Endothelial cell (in vitro differentiated cells): Measurements from ENCODE around the gene RALBP1. TPM values are rescaled to one million over a fixed set of nuclear protein-coding genes. Genes with fewer than 3 reads are reported as not detected.

Source experiments
- DNase-seq: peaks from one replicate; pipeline ENCODE4 v3.0.0; 2021; ENCODE audit warnings: low spot score
- H3K27ac Mint-ChIP-seq: one replicate; pipeline ENCODE4 v1.8.0; 2021; ENCODE audit warnings: mixed read lengths, inconsistent platforms; ENCODE audit not compliant: unreplicated experiment
- H3K27me3 Mint-ChIP-seq: one replicate; pipeline ENCODE4 v1.8.0; 2021; ENCODE audit warnings: mild to moderate bottlenecking, moderate library complexity, mixed read lengths, inconsistent platforms; ENCODE audit not compliant: unreplicated experiment
- H3K36me3 Mint-ChIP-seq: one replicate; pipeline ENCODE4 v1.8.0; 2021; ENCODE audit warnings: mild to moderate bottlenecking, low read depth, mixed read lengths, inconsistent platforms; ENCODE audit not compliant: unreplicated experiment
- H3K4me1 Mint-ChIP-seq: one replicate; pipeline ENCODE4 v1.8.0; 2021; ENCODE audit warnings: mild to moderate bottlenecking, mixed read lengths, inconsistent platforms; ENCODE audit not compliant: unreplicated experiment
- H3K4me3 Mint-ChIP-seq: one replicate; pipeline ENCODE4 v1.8.0; 2021; ENCODE audit warnings: mild to moderate bottlenecking, mixed read lengths, inconsistent platforms; ENCODE audit not compliant: unreplicated experiment
- H3K9me3 Mint-ChIP-seq: one replicate; pipeline ENCODE4 v1.8.0; 2021; ENCODE audit warnings: mixed read lengths, inconsistent platforms; ENCODE audit not compliant: unreplicated experiment
- CTCF ChIP-seq: fragments of 200-600 bp; sonication (generic); IDR thresholded peaks from one replicate; pipeline ENCODE4 v1.5.0; 2021; ENCODE audit warnings: antibody characterized with exemption; ENCODE audit not compliant: unreplicated experiment
- total RNA-seq: library from RNA; stranded (reverse); fragmentation: NEBNext Ultra II Directional; extraction: Animal tissue kit (Norgen Biotek cat#: 25700); gene quantifications from one replicate; pipeline ENCODE4 v1.2.1, GENCODE V29; 2021; ENCODE audit not compliant: unreplicated experiment

Gene RALBP1
- total RNA-seq, 1 donor from 2014 or later = 56.8 TPM

DNA sequence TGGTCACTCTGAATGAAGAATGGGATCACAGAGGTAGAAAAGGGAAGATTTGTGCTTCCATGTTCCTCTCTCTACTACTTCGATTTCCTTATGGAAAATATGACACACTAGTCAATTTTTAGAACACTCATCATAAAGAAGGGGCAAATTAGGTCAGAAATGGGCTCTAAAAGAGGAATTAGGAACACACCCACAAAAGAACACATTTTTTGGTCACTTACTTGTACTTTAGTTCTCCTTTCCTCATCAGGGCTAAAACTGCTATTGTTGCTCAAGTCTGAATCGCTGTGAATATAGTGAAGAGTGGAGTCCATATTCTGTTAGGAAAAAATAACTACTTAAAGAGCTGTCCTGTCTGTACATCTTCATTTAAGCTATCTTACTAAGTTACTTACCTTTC, 86.4 kb downstream of the RALBP1 start:
- Mint-ChIP-seq H3K27ac (no peak overlapping the region), H3K9me3 (no peaks in the 10 kb centered on the region), H3K36me3 (peaks cover 55% of the 10 kb centered on the region), H3K4me3 (no peak overlapping the region), H3K4me1 (no peaks in the 10 kb centered on the region), H3K27me3 (peaks cover 2% of the 10 kb centered on the region)
- no peak for TF ChIP-seq CTCF
- no peak for DNase-seq

- TF ChIP-seq CTCF = no peak
- Mint-ChIP-seq H3K36me3 (peaks cover 53% of the 10 kb centered on the region), H3K9me3 (no peaks in the 10 kb centered on the region), H3K27me3 (peaks cover 2% of the 10 kb centered on the region), H3K27ac (no peak overlapping the region), H3K4me3 (peak overlapping the region; percentile 50), H3K4me1 (no peaks in the 10 kb centered on the region)
- DNase-seq = no peak
Measured at GRCh38 chr18:9562584-9562983, 87.3 kb downstream of the RALBP1 start.

GRCh38 chr18:9563331-9563730, 88.0 kb downstream of the RALBP1 start:
- Mint-ChIP-seq H3K36me3 (peaks cover 50% of the 10 kb centered on the region), H3K4me1 (no peaks in the 10 kb centered on the region)

GRCh38 chr18:9565407-9565806, 90.1 kb downstream of the RALBP1 start:
- TF ChIP-seq CTCF = no peak
- H3K4me3 Mint-ChIP-seq = no peak overlapping the region
- H3K4me1 Mint-ChIP-seq = no peaks in the 10 kb centered on the region
- peaks cover 44% of the 10 kb centered on the region for H3K36me3 Mint-ChIP-seq
- no peaks in the 10 kb centered on the region for H3K9me3 Mint-ChIP-seq
- H3K27me3 Mint-ChIP-seq = no peaks in the 10 kb centered on the region
- no peak overlapping the region for H3K27ac Mint-ChIP-seq
- DNase-seq = no peak

More at GRCh38 chr18:9563331-9563730, 88.0 kb downstream of the RALBP1 start:
- Mint-ChIP-seq H3K4me3 (no peak overlapping the region), H3K9me3 (no peaks in the 10 kb centered on the region), H3K27ac (no peak overlapping the region), H3K27me3 (peaks cover 2% of the 10 kb centered on the region)
- DNase-seq = no peak
- TF ChIP-seq CTCF = no peak

- Mint-ChIP-seq H3K4me1 (peaks cover 14% of the 10 kb centered on the region), H3K36me3 (peaks cover 33% of the 10 kb centered on the region), H3K27me3 (peaks cover 1% of the 10 kb centered on the region), H3K9me3 (no peaks in the 10 kb centered on the region), H3K27ac (no peak overlapping the region), H3K4me3 (no peak overlapping the region)
- no peak for TF ChIP-seq CTCF
- no peak for DNase-seq
Measured at GRCh38 chr18:9568186-9568585, 92.9 kb downstream of the RALBP1 start.
